ENCODE results near the gene BBS9.

Gene BBS9

DNA sequence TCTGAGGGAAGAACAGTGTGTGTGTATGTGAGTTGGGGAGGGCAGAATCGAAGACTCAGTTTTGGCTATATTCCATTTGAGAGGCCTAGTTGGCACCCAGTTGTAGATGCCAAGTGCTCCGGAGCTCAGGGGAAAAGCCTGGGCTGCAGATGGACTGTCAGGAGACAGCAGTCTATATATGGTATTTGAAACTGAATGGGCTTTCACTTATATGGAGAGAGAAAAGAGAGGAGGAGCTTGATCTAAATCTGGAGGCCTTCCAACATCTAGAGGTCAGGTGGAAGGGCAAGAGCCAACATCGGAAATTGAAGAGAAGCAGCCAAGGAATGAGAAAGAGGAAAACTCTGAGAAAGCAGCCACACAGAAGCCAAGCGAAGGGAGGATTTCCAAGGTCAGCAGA is 425.2 kb downstream of the BBS9 start:
- no peak for DNase-seq (ENCODE audit: low read depth)

DNA sequence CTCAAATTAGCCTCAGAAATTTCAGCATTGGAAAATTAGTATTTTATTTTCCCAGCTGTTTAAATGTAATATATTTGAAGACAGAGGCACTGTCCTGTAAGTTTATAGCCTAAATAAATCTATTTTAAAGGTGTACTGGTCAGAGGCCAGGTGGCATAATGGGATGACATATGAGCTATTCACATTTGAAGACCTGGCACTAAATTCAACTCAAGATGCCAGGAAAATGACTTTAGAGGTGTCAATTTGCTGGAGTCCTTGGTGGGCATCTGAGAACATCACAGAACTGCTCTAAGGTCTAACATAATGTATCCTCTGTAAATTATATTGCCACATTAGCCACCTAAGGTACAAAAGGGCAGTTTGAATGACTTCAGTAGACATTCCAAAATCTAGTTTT is 427.1 kb downstream of the BBS9 start:
- DNase-seq (ENCODE audit: low read depth) = no peak

DNA sequence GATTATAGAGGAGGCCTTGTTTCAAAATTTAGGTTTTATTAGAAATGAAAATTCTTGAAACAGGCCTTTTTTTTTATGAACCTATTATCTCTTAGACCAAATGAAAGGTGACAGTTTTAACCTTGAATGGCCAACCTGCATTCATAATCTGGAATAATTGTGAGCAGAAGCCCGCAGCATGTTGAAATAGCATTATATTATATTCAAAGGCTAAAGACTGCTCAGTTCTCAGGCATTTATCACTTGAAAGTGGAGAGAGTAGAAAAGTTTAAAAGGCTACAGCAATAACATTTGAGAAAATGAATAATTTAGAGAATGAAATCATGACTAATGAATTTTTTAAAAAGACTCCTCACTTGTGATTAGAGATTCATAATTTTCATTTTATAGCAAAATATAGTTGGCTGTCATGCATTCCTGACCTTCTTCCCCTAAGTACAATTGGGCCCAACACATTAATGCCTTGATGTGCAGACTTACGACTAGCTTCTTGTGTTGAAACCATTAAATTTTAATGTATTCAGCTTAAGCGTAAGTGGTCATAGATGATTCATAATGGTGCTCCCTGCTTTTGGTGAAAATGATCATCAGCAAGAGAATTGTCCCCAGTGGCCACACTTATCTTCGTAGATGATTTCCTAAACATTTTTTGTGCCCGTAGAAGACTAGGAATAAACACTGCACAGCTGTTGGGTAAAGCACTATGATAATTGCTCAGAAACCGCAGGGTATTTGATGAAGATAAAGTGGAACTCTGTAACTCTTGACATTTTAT is 429.4 kb downstream of the BBS9 start:
- no peak for DNase-seq (ENCODE audit: low read depth)

DNA sequence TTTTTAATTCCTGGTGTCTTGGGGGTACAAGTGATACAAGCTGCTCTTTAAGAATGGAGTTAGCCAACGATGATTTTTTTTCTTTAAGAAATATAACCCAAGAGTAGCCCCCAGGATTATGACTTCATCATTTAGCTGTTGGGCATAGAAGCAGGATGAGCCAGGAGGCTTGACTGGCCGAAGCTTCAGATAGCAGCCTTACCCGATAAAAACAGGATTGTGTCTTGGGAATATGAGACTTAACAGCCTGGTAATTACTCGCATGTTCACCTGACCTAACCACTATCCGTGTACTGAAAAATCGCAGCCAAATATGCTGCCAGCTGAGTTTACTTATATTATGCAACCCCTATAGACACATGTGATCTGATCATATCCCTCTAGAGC is 430.0 kb downstream of the BBS9 start:
- no peak for DNase-seq (ENCODE audit: low read depth)

DNA sequence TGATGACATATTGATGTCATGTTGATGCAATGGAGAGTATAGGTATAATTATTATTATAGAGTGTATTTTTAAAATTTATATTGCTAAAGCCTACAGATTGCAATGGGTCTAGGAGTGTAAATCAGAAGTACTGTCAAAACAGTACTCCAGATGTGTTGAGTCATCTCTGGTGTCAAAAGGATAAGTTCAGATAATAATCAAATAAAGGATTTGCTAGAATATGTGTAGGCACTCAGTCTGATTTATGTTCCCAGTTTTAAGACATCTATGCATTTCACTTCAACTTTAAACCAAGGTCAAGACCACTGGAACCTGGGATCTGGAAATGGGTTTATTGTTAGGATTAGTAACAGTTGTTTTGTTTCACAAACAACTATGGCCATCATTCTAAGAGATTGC is 433.6 kb downstream of the BBS9 start:
- DNase-seq (ENCODE audit: low read depth) = no peak

DNA sequence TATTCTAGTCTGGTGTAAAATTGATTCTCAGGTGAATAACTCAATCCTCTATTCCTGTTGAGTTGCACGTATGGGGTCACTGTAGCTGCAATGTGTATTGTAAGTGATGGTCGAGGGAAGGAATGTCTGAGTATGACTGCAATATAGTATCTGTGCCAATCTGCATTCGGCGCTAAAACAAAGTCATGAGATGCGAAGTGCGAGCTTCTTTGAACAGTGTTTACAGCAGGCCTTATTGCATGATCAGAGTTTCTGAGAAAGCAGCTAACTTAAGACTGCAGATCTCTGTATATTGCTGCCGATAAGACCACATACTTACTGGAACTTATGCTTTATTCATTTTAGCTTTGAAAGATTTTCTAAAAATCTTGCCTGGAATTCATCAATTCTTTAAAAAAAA is 434.3 kb downstream of the BBS9 start:
- DNase-seq (ENCODE audit: low read depth) = no peak

DNA sequence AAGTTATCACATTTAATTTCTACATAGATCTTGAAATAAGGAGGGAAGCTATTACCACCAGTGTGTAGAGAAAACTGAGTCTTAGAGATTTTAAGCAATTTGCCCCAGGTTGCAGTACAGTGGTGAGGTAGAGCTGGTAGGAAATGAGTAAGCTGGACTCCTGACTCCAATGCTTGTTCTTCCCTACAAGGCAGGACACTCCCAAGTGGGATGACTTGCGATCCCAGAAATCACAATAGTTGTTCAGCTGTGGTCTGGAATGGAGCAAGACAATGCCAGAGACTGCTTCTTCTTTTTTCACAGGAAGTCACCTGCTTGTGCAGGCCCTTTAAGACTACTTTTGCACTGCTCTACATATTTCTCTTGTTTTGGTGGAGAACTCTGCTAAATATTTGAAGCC is 448.8 kb downstream of the BBS9 start:
- DNase-seq (ENCODE audit: low read depth) = no peak

DNA sequence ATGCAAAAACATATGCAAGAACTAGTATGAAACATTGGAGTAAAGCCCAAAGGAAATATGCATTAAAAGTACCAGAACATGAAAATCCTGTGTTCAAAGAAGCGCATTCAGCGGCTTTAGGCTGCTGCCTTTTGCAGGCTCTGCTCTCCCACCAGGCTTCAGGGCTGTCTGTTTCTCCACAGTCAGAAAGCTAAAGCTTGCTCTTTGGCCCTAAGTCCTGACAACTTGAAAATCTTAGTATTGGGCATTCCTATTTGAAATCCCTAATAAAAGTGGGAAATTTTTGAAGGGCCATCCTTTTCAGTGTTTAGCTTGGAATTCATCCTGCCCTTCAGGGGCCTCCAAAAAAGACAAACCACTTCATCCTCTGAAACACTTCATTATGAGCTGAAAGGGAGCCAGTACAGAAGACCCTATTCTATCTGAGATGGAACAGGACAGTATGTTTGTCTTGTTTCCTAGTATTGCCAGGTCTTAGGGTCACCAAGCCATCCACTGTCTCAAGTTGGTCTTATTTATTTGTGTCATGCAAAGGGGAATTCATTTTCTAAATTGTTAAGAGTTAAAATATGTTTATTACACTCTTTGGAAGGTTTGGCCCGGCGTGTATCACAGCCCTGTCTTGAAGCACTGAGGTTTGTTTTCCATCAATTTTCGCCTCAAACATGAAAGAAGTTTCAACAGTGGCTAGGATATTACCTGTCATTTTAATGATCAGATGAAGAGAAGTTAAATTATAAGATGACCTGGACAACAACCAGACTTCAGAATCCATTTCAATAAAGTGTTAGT is 449.7 kb downstream of the BBS9 start:
- no peak for DNase-seq (ENCODE audit: low read depth)

DNA sequence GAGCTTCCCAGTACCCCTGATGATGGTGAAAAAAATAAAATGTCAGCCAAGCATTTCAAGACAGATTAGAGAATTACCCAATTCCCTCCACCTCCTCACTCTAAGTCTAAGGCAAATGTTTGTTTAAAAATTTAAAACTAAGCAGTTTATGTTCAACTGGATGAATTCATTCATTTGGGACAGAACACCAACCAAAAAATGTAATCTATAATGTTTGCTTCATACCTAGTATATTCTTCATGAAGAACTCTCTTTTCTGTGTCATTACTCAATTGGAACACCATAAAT is 450.3 kb downstream of the BBS9 start:
- no peak for DNase-seq (ENCODE audit: low read depth)

DNA sequence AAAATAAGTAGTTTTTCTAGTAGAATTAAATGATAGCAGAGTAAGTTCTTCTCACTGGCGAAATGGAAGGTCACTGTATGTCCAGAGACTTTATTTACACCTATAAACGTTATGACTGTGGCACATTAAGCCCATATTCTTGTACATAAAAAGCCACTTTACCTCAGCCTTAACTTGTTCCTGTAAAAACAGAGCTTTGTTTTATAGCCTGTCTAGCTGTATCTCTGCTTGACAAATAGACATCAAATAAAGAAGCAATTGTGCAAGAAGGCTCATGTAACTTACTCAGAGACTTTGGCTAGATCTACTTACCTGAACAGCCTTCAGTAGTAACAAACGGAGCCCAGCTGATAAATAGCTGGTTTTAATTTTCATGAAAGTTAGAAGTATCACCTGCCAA is 451.9 kb downstream of the BBS9 start:
- no peak for DNase-seq (ENCODE audit: low read depth)

DNA sequence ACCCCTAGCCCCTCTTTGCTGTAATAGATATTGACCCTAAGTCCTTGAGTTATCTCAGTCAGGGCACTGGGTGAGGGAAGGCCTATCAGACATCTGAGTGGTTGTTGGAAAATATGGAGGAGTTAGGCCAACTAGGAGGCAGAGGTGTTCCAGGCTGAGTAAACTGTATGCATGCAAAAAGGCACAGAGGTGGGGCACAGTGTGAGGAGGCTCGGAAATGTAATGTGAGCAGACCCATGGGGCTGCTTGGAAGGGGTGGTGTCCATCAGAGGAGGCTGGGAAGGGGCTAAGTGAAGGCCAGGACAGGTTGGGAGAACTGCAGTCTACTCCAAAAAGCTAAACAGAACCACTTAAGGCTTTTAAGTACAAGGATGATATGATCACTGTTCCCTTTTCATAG is 452.7 kb downstream of the BBS9 start:
- DNase-seq (ENCODE audit: low read depth) = no peak

DNA sequence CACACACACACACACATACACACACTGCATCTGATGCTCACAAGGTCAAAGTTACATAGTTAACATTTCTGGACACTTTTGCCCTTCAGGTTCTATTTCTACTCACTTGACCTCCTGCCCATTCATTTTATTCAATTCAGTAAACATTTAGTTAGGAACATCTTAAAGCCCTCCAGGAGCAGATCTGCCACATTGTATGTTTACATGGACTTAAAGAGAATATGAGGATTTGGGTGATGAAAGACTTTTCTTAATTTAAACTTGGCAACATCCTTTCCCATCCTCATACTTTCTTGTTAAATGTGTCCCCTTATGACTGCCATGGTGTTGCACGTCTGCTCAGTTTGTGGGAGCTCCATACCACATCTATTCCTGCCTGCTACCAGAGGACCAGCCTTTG is 453.2 kb downstream of the BBS9 start:
- no peak for DNase-seq (ENCODE audit: low read depth)

DNA sequence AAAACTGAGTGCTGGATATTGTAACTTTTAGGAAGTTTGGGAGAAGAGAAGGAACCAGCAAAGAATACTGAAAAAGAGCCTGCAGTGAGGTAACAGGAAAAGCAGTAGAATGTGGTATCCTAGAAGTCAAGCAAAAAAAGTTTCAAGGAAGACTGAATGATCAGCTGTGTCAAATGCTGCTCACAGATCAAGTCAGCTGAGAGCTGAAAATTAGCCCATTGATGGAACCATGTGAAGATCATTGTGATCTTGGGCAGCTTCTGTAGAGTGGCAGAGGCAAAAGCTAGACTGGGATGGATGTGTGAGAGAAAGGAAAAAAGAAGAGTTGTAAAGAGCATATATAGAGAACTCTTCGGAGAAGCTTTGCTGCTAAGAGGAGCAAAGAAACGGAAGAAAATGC is 460.5 kb downstream of the BBS9 start:
- no peak for DNase-seq (ENCODE audit: low read depth)

DNA sequence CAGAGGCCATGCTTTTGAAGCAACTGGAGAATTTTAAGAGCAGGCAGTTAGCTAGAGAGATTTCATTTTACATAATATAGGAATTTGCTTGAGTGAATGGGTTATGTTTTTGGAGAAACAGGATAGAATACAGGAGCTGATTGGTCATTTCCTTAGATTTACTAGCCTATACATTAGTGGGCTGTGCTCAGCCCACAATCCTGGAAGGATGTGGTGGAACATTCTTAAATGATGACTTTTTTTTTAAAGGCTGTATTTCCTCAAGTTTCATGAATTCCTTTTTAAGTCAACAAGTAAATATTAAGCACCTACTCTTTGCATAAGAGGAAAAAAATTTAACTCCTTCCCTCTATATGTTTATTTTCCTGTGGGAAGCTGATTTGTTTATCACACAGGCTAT is 461.6 kb downstream of the BBS9 start:
- peak; percentile 36 for DNase-seq (ENCODE audit: low read depth)

DNA sequence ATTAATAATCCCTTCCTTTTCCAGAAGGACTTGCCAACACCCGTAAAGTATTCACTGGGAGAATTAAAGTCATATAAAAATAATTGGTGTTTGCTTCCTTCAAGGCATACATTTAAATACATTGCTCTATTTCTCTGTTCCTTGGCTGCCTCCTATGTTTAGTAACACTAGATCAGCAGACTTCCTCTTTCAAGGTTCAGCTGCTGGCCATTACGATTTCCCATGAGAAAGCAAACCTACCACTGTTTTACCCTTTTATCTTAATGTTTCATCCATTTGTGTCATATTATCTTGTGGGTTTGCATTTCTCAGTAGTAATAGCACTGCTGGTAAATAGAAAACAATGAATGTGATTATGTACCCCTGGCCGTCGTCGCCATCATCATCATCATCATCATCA is 462.1 kb downstream of the BBS9 start:
- peak; percentile 23 for DNase-seq (ENCODE audit: low read depth)

DNA sequence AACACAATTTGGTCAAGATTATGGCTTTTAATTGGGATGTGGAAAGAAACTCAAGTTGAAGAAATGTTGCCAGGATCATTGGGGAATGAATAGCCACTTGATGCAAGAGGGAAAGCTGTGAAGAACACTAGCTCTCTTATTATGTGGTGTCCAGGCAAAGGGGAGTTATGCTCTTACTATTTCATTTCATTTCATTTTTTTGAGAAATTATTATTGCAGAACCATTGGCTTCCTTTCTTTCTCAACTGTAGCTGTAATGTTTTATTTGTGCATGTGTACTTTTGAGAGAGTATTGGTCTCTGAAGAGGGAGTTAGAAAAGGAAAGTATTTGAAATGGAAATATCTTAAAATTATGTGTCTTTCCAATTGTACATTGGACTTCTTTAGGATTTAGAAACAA is 463.4 kb downstream of the BBS9 start:
- no peak for DNase-seq (ENCODE audit: low read depth)

DNA sequence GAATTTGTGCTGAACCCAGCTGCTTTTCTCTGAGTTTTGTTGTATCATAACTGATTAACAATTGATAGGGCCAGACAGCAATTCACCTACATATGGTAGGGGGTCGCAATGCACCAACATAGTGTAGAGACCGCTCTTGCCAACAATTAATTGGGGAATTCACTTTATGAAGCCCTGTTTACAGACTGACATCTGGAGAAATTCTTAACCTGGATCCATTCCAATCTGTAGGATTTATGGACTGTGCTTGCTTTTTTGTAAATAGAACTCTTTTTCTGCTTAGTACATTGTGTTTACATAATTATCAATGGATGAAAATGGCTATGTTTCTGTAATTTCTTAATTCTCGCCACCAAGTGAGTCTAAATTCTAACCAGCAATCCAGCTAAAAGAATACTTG is 464.2 kb downstream of the BBS9 start:
- DNase-seq (ENCODE audit: low read depth) = no peak

DNA sequence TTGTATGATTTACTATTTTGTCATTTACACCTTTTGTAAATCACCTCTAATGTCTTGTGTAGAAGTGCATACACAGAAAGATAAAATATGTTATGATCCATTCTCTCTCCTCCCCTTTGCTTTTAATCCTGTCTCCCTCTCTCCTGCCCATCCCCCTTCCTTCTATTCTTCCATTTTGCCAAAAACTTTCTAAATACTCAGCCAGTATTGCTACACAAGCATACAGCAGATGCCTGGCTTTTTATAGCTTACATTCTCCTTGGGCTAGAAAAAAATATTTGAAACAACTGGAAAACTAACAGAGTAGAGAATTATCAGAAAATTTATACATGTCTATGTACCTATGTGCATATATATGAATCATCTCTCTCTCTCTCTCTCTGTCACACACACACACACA is 467.3 kb downstream of the BBS9 start:
- no peak for DNase-seq (ENCODE audit: low read depth)

DNA sequence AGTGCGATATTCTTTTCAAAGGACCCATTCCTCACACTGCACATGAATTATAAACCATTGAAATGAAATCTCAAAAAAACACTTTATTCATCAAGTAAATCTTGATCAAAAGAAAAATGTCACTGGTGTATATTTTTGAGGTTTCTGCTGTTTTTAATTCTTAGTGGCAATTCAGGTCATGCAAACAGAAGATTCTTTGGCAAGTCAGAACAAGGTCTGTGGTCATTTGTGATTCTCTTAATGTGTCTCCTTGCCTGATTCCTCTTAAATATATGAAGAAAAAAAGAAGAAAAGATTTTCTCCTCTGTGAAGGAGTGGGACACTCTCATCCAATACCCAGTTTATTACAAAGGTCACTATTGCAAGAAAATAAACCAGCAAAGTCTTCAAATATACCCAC is 467.8 kb downstream of the BBS9 start:
- DNase-seq (ENCODE audit: low read depth) = no peak

DNA sequence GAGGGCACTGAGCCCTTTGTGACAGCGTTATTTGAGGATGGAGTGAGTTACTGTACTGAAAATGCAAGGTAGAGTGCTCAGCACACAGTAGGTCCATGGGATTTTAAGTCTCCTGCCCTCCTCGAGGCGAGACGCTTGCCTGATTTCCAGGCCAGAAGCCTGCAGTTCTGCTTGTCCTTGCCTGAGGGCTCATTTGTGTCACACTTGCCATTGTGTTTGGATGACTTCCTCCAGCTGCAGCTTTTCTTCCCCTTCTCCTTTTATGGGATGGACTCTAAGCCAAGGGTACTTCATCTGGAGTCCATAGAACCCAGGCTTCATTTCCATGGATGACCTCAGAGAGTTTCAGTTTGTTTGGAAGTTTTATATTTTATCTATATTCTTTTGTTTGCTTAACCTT is 471.7 kb downstream of the BBS9 start:
- no peak for DNase-seq (ENCODE audit: low read depth)

DNA sequence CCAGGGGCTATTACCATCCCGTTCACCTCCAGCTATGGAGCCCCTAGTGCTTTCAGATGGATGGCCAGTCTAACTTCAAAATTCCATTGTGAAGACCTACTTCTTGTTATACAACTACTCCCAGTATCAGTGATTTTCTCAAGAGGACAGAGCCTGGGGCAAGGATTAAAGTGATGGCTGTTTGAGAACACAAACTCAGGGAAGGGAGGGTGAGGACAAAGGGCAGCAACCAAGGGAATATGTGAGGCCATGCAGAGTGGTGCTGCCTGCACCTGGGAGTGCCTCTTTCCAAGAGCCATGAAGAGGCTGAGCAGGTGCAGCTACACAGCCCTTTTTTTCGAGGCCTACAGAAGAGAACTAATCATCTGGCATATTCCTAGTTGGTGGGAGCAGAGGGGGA is 472.5 kb downstream of the BBS9 start:
- DNase-seq (ENCODE audit: low read depth) = no peak

DNA sequence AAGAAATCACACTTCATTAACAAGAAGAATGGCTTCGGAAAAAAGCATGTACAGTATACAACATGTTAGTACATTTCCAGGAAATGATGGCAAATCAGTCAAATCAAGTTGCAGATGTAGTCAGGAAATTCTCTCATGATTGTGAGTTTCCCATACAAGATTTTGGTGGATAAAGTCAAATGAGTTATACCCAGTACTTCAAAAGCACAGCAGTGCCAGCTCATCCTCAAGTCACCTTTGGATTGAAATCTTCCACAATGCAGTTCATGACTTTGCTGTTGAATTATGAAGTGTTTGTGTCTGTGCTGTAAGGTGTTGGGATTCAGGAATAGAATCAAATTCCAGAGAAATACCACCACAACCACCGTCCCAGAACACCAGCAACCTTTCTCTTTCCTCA is 474.7 kb downstream of the BBS9 start:
- no peak for DNase-seq (ENCODE audit: low read depth)

DNA sequence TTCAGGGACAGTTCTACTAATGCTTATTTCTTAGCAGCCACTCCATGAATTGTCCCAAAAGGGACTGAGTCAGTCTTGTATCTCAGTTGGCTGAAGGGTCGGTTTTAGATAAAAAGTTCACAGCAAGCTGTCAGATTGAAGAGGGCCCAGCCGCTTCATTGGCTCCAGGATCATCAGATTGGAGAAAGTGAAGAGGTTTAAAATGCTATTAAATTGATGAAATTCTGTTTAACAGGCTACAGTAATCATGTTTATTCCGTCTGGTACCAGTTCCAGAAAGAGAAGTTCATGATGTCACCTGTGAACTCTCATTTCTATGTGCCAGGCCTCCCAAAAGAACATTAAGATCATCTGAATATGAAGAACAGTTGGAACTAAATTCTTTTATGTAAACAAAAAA is 481.6 kb downstream of the BBS9 start:
- DNase-seq (ENCODE audit: low read depth) = no peak

DNA sequence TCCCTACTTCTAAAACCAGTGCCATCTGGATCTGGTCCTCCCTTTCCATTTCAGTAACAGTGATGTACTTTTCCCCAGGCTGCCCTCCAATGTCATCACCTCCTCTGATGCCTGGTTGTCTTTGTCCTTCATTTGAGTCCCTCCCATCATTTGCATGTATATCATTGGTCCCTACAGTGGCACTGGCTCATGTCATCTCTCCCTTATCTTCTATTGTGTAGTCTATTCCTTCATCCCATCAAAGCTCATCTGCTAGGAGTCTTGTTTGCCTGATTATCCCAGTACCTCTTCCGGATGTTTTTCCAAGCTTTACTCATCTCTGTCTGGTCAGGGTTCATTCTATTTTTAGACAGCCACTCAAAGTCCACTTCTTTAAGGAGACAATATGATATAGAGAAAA is 483.1 kb downstream of the BBS9 start:
- DNase-seq (ENCODE audit: low read depth) = no peak
